Measurements from ENCODE around the gene TSC2. TPM values are rescaled to one million over a fixed set of nuclear protein-coding genes. Genes with fewer than 3 reads are reported as not detected.
"Not testable (repeated sequence)": the region's sequence is repeated elsewhere in the genome, so short reads cannot be mapped to it uniquely, and the experiment has no call there.

Gene TSC2
- total RNA-seq, 1 donor from 2014 or later = 83.0 TPM

GRCh38 chr16:2009791-2010510 is 37.8 kb upstream of the TSC2 start, which contains the start of gene ZNF598:
Gene ZNF598, minus strand, starts transcription at chr16:2009821.
- DNase-seq (ENCODE audit: extremely low read depth, low read depth, low spot score) = peak; percentile 34

DNA sequence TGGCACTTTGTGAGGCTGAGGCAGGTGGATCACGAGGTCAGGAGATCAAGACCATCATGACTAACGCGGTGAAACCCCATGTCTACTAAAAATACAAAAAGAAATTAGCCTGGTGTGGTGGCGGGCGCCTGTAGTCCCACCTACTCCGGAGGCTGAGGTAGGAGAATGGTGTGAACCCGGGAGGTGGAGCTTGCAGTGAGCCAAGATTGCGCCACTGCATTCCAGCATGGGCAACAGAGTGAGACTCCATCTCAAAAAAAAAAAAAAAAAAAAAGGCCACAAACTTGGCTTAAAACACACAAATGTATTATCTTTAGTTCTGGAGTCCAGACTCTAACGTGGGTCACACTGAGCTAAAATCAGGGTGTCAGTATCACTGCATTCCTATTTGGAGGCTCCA is 36.1 kb upstream of the TSC2 start:
- DNase-seq (ENCODE audit: extremely low read depth, low read depth, low spot score) = not testable (repeated sequence)

- DNase-seq (ENCODE audit: extremely low read depth, low read depth, low spot score) = no peak
Measured at GRCh38 chr16:2013527-2013926, 34.3 kb upstream of the TSC2 start.

- no peak for DNase-seq (ENCODE audit: extremely low read depth, low read depth, low spot score)
Measured at GRCh38 chr16:2015117-2015946, 32.5 kb upstream of the TSC2 start.

DNA sequence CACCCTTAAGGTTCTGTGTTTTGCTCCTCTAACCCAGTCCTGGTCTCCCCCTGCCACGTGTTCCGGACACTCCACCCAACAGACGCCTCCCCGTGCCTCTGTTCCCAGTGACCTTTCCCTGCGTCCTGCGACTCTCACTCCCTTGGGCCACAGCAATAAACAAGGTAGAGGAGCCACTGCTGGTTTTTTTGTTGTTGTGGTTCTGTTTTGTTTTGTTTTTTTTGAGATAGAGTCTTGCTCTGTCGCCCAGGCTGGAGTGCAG is 31.9 kb upstream of the TSC2 start:
- DNase-seq (ENCODE audit: extremely low read depth, low read depth, low spot score) = no peak

- no peak for DNase-seq (ENCODE audit: extremely low read depth, low read depth, low spot score)
Measured at GRCh38 chr16:2016407-2016922, 31.3 kb upstream of the TSC2 start.

DNA sequence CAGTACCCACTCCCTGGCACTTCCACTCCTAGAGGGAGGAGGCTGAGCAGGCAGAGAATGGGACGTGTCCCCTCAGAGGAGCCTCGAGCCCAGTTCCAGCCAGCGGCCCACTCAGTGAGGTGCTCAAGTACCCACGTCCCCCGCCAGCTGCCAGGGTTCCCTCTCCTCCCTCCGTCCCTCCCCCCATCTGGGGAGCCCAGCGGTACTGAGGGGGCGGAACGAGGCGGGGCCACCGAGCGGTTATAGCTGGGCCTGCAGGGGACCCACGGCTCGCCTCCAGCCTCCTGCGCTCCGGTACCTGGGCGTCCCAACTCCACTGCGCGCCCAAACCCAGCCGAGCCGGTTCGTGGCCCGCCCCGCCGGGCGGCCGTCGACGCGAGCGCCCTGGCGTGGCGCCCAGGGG is 28.3 kb upstream of the TSC2 start, which contains the start of gene NPW:
NPW (plus strand) TSS at position 268 of the 403 bp plus-strand sequence.
- DNase-seq (ENCODE audit: extremely low read depth, low read depth, low spot score) = no peak

DNA sequence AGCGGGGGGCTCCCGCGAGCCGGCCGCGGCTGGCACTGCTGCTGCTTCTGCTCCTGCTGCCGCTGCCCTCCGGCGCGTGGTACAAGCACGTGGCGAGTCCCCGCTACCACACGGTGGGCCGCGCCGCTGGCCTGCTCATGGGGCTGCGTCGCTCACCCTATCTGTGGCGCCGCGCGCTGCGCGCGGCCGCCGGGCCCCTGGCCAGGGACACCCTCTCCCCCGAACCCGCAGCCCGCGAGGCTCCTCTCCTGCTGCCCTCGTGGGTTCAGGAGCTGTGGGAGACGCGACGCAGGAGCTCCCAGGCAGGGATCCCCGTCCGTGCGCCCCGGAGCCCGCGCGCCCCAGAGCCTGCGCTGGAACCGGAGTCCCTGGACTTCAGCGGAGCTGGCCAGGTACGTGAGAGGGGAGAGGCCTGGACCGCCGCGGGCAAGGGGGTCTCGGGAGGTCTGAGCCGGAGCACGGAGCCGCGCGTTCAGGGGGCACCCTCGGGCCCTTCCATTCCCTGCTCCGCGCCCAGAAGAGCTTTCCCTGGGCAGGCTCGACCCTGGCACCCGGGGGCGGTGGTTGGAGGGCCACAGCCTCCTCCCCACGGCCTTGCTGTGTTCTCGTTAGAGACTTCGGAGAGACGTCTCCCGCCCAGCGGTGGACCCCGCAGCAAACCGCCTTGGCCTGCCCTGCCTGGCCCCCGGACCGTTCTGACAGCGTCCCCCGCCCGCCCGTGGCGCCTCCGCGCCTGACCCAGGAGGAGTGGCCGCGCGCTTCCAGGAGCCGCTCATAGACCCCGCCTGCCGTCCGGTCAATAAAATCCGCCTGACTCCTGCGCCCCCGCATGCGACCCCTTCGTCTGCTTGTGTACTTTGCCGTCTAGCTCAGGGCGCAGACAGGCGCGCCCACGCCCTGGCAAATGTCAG is 27.6 kb upstream of the TSC2 start:
- DNase-seq (ENCODE audit: extremely low read depth, low read depth, low spot score) = no peak

- DNase-seq (ENCODE audit: extremely low read depth, low read depth, low spot score) = no peak
Measured at GRCh38 chr16:2022723-2023091, 25.1 kb upstream of the TSC2 start.

DNA sequence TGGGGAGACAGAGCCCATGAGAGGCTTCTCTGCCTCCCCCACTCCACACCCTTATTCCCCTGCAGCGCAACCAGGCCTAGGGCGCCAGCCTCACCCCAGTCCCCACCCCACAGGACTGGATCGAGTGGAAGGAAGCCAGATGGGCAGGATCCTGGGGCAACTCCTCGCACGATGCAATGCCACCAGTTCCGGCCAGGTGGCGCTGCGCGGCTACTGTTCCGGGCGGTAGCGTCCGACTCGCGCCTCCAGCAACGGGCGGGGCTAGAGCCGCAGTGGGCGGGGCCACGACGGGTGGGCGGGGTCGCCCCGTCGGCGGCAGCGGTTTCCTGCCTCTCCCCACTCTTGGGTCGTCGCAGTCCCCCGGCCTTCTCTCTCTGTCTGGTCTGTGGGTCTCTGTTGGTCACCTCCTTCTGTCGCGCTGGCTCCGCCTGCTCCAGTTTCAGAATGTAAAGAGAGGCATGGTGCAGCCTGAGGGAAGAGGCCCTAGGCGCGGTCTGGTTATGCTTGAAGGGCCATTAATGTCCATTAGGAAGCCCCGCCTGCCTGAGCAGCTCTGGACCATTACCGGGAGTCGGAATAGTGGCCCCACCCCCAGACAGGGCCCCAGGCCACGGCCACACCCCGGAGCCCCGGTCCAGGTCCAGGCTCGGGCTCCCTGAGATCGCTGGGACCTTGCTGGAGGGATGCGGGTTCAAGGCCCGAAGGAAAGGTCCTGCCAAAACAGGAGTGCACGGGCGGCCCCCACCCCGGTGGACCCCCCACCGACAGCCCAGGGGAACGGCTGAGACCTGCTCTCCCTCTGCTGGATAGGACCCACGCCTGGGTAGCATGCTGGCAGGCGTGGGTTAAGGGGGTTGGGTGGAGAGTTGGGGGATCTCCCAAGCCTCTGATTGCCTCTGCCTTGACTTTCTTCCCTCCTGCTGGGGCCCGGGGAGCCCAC is 24.4 kb upstream of the TSC2 start:
- DNase-seq (ENCODE audit: extremely low read depth, low read depth, low spot score) = no peak

GRCh38 chr16:2024032-2024420 is 23.8 kb upstream of the TSC2 start:
- no peak for DNase-seq (ENCODE audit: extremely low read depth, low read depth, low spot score)

GRCh38 chr16:2025251-2025650 is 22.5 kb upstream of the TSC2 start:
- DNase-seq (ENCODE audit: extremely low read depth, low read depth, low spot score) = no peak

DNA sequence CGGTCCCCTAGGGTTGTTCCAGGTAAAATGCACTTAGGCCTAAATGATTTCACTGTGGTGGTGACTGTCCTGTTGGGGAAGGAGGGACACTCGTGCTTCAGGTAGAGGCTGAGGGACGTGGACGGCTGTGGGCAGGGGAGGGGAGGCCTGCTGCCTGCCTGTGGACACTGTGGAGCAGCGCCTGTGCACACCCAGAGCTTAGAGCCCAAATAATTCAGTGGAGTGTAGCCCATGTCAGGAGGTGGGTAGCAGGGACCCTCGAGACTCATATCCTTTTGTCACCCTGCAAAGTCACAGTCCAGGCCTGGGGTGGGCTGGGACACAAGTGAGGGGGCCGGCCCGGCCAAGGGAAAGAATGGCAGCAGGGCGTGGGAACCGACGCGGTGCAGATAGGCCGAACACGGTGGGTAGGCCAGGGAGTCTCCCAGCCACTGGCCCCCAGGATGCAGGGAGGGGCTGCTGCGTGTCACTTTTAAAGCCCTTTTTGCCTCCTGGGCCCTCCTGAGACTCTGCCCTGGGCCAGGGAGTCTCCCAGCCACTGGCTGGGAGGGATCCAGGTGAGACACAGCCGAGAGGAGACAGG is 21.8 kb upstream of the TSC2 start:
- DNase-seq (ENCODE audit: extremely low read depth, low read depth, low spot score) = no peak

DNA sequence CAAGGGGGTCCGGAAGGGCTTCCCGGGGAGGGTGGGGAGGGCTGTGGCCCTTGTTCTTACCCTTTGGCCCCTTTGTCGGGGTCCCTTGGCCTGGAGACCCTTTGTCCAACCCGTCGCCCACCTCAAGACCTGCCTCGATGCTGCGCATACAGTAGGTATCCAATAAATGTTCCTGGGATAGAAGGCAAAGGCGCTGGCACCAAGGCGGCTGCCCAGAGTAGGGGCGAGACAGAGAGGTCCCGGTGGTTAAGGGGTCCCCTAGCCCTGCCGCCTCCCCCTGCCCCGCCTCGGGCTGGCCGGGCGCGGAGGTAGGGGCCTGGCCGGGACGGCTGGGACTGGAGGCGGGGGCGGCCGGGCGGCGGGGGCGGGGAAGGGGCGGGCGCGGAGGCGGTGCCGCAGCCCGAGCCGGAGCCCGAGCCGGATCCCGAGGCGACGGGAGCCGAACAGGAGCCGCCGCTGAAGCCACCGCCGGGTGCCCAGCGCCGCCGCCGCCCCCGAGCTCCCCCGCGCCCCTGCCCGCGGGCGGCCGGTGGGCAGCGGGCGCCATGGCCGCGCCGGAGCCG is 21.2 kb upstream of the TSC2 start, which contains the start of gene NHERF2:
NHERF2 (plus strand) TSS at position 442 of the 563 bp plus-strand sequence; CDS start at position 546, 104 bp downstream.
- no peak for DNase-seq (ENCODE audit: extremely low read depth, low read depth, low spot score)

GRCh38 chr16:2027024-2028010 is 20.5 kb upstream of the TSC2 start:
- no peak for DNase-seq (ENCODE audit: extremely low read depth, low read depth, low spot score)

DNA sequence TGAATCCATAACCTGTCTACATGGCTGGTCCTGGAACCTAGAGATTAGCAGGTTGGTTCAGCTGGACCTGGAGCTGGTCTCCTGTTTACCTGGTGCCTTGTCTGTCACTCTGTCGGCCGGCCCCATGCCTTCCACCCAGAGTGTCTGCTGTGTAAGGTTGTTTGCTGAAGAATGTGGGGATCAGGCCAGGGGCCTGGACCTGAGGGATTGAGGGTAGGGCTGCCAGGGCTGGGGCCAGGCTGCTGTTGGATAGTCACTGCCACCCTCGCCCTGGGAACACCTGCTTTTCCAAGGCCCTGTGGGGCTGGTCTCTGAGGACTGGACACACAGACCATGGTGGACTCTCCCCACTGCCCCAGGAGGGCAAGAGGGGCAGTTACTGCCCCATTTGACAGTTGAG is 19.6 kb upstream of the TSC2 start:
- DNase-seq (ENCODE audit: extremely low read depth, low read depth, low spot score) = no peak

DNA sequence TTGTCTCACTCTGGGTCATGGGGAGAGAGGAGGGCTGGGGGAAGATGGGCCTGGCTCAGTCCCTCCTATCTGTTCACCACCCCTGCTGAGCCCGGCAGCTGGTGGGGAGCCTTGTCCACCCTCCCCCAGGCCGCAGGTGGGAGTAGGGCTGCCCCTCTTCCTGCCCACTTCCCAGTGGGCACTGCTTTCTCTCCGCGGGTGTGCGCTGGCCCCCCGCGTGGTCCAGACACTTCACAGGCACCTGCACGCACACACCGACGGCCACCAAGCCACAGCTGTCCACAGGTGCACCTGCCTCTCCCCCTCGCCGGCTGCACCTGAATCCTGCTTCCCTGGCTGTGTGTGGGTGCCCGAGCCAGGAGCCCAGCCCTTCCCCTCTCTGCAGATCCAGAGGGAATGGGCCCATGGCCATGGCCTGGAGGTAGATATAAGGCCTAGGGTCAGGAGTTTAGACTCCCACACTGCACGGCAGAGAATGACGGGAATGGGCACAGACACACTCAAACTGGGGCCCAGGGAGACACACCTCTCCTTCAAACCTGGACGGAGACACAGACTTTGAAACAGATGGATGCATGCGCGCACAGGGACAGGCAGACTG is 19.1 kb upstream of the TSC2 start:
- no peak for DNase-seq (ENCODE audit: extremely low read depth, low read depth, low spot score)

- DNase-seq (ENCODE audit: extremely low read depth, low read depth, low spot score) = no peak
Measured at GRCh38 chr16:2029350-2029749, 18.4 kb upstream of the TSC2 start.

Data from glomerular endothelial cell (primary cell).